D341Med (cell line): Measurements from ENCODE around the gene PHACTR2.
"Not testable (repeated sequence)": the region's sequence is repeated elsewhere in the genome, so short reads cannot be mapped to it uniquely, and the experiment has no call there.

ENCODE experiments used
- DNase-seq: peaks from one replicate; pipeline ENCODE4 v3.0.0; 2012; ENCODE audit warnings: low spot score

Gene PHACTR2

DNA sequence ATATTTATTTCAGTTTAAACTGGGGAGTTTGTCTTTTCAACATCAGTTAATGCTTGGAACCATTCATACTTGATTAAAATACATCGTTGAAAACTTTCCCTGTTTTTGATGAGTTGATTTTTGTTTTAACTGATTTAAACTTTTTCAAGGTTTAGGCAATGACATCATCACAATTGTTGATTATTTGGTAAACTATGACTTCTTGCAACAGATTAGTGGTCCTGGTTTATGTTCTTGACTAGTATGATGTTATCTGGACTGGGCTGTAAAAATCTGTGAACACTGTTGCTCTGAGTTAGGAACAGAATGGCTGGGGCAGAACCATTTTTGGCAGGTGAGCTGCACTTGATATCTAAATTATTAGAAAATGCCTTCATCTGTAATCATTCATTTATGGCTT is 186.5 kb downstream of the PHACTR2 start, which contains the start of gene ZC2HC1B:
TSS of gene ZC2HC1B (plus strand) at position 241 of the 400 bp plus-strand sequence. CDS start at position 307, 66 bp downstream.
- DNase-seq: no peak

DNA sequence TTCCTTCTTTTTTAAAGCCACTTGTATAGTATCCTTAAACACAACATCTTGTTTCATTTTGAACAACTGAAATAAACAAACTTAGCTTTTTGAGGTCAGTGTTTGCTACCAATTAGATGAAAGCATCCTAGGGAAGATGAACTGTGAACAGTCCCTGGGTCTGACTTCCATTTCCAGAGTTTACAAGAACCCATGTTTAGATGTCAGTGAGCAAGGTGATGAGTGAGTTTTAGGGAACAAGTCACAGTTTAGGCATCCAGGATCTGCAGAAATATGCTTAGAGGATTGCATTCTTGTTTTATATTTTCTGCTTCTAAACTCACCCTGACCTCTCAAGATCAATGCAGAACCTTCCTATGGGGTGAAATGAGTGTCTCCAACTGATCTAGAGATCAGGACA is 189.5 kb downstream of the PHACTR2 start:
- no peak for DNase-seq

- DNase-seq: not testable (repeated sequence)
Measured at GRCh38 chr6:143868808-143869207, 191.0 kb downstream of the PHACTR2 start.

DNA sequence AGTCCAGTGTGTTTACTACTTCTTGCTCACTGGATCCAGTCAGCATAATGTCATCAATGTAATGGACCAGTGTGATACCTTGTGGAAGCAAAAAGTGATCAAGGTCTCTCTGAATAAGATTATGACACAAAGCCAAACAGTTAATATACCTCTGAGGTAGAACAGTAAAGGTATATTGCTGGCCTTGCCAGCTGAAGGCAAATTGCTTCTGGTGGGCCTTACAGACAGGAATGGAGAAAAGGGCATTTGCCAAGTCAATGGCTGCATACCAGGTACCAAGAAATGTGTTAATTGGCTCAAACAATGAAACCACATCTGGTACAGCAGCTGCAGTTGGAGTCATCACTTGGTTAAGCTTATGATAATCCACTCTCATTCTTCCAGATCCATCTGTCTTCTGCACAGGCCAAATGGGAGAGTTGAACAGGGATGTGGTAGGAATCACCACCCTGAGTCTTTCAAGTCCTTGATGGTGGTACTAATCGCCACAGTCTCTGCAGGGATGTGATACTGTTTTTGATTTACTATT is 193.5 kb downstream of the PHACTR2 start:
- not testable (repeated sequence) for DNase-seq

DNA sequence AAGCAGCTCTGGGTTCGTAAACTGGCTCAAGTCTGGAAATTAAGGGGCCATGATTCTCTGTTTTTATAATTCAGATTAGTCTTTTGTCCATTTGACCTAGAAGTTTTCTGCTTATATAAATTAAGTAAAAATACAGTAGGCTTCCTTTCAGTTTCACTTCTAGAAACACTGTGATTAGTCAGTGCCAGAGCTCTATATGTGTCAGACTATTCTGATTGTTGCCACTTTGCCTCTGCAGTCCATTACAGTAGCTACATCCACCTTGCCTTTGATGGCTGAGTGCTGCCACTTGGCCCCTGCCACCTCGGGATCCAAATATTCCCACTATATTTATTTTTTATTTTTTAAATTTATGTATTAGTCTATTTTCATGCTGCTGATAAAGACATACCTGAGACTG is 194.4 kb downstream of the PHACTR2 start:
- no peak for DNase-seq

- DNase-seq: not testable (repeated sequence)
Measured at GRCh38 chr6:143873600-143873999, 195.8 kb downstream of the PHACTR2 start.

GRCh38 chr6:143874503-143874902 is 196.7 kb downstream of the PHACTR2 start:
- not testable (repeated sequence) for DNase-seq

DNA sequence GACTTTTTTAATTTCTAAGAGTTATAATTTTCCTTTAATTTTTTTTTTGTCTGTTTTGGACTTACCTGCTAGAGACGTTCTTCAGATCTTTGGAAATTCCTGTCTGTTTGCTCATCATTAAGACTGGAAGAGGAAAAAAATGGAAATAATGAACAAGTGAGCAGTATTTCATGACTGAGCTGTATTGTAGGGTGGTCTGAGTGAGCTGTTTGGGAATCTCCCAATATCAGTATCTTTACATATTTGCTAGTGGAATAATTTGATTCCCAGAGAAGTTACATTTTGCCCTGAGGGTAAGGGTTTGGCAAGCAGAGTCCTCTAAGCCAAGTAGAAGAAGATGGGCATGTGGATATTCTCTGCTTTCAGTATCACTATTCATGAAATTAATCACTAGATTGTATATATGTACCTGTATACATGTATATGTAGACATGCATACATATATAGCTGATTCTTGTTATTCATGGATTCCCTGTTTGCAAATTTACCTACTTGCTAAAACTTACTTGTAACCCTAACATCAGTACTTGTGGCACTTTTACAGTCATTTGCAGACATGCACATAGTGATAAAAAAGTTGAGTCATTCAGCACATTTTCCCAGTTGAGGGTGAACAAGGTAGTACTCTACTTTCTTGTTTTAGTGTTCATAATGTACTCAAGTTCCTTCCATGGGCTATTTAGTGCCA is 200.0 kb downstream of the PHACTR2 start:
- DNase-seq: no peak

DNA sequence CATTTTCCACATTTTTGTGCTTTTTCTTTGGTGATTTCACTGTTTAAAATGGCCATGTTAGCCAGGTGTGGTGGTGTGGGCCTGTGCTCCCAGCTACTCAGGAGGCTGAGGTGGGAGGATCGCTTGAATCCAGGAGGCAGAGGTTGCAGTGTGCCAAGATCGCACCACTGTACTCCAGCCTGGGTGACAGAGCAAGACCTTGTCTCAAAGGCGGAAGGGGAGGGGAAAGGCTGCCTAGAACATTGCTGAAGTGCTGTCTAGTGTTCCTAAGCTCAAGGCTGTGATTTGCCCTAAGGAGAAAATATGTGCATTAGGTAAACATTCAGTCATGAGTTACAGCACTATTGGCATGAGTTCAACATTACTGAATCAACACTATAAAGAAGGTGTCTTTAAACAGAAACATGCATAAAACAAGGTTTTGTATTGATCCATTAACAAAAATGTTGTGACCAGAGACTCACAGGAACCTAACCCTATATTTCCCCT is 200.6 kb downstream of the PHACTR2 start:
- no peak for DNase-seq

DNA sequence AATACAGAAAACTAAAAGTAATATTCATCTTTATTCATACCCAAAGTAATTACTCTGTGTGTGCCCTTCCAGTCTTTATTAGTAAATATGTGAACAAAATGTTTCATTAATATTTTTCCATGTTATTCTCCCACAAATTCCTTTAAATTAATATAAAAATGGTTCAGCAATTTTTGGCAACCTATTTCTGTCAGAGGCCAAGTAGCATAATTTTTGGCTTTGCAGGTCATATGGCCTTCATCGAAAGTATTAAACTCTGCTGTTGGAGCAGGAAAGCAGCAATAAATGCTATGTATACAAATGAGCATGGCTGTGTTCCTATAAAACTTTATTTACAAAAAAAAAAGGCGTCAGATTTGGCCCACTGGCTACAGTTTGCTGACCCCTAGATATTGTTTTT is 202.6 kb downstream of the PHACTR2 start:
- DNase-seq: no peak
